ENCODE results near the gene UBE2O.

DNA sequence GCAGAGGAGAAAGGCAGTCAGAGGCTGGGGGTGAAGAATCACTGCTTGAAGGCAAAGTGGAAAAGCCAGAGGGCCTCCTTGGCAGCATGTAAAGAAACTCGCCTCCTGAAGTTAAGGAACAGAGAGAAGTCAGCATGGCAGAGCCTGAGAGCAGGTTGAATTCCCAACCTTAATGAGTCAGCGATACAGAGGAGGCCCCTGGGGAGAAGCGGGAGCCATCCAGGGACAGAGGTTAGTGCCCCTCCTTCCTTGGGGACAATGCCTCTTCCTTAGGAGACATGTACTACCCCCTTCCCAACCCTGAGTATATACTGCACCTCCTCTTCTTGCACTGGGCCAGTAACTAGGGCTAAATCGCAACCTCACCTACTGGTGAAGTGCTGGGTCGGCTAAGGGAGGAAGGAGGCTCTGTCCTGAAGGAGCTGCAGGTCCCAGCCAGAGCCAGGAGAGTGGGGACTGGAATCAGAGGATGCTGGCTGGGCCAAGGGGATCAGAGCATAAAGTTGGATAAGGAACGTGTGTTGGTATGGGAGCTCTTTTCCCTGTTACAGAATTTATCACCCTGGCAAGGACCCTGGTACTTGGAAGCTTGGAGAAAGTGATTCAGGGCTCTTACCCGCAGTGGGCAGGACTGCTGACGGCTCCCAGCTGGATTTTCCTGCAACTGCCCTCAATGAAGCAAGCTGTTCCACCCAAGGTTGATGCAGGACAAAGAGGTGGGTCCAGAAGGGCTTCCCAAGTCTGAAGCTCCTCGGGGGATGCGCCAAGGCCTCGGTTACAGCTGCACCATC is 9.0 kb upstream of the UBE2O start:
- TF ChIP-seq CTCF (IDR thresholded peaks at IDR 0.05) (no peak), POLR2A (IDR thresholded peaks at IDR 0.05) (no peak), EP300 (IDR thresholded peaks at IDR 0.05) (no peak)

Data from upper lobe of left lung (tissue), 4 donors.